GM18499 (cell line): ENCODE results near the gene LMNTD1.
"Not testable (repeated sequence)": the region's sequence is repeated elsewhere in the genome, so short reads cannot be mapped to it uniquely, and the experiment has no call there.

ENCODE experiments used
- ATAC-seq: cut with Tn5 transposase; IDR thresholded peaks from one replicate; pipeline ENCODE4 v1.9.1; 2021; ENCODE audit warnings: moderate number of reproducible peaks; ENCODE audit not compliant: insufficient read depth, unreplicated experiment

Gene LMNTD1

DNA sequence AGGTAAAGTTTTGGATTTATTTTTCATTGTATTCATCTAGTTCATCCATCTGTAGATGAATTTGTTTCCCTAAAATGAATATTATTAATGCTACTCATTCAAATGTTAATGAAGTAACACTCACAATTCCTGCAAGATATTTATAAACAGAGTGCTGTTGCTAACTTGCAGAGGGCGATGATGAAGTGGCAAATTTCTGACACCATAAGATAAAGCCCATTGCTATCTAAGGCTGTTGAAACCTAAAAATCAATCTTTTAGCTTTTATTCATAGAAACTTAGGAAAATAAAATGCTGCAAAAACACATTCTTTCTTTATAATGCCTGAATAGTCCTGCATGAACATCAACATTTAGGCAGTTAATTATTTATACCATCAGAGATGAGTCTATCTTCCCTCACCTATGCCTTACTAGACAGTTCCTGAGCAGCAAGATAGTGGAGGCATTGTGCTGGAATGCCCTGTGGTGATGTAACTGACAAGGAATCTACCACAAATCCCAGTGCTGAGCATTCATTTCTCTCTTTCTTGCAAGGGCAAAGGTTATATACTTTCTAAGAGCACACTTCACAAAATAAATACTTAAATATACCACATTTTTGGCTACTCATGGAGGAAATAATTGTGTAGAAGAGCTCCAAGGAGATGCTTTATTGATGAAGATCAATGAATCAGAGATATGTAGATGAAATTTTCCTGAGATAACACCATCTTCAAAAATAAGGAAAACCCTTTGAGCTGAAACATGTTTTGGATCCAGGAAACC lies 57.6 kb downstream of the LMNTD1 start:
- ATAC-seq = no peak

DNA sequence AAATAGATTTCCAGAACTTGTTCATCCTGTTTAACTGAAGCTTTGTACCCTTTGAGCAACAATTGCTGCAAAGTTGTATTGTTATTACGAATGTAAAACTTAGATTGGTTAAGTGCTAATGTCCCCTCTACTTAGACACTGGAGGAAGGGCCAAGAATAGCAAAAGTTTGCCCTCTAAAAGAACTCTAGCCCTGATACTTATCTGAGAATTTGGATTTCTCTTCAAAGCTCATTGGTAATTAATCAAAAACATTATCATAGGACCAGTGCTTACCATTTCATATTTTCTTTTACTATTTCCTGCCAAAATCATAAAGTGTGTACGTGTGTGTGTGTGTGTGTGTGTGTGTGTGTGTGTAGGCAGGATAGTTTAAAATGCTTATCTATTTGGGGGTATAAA lies 58.2 kb downstream of the LMNTD1 start:
- no peak for ATAC-seq

DNA sequence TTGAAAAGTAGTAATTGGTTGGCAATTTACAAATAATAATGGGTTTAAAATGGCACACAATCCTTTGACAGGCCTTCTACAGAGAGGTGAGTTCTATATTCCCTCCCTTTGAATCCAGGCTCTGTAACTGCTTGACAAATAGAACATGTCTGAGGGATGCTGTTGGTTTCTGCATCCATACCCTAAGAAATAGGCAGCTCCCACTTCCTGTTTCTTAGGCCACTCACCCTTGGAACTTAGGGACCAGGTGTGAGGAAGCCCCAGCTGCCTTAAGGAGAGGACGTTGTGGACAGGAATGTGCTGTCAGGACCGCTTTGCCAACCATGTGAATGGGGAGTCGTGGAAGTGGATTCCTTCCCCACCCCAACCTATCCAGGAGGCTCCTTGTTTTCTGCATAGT lies 59.4 kb downstream of the LMNTD1 start:
- ATAC-seq = no peak

DNA sequence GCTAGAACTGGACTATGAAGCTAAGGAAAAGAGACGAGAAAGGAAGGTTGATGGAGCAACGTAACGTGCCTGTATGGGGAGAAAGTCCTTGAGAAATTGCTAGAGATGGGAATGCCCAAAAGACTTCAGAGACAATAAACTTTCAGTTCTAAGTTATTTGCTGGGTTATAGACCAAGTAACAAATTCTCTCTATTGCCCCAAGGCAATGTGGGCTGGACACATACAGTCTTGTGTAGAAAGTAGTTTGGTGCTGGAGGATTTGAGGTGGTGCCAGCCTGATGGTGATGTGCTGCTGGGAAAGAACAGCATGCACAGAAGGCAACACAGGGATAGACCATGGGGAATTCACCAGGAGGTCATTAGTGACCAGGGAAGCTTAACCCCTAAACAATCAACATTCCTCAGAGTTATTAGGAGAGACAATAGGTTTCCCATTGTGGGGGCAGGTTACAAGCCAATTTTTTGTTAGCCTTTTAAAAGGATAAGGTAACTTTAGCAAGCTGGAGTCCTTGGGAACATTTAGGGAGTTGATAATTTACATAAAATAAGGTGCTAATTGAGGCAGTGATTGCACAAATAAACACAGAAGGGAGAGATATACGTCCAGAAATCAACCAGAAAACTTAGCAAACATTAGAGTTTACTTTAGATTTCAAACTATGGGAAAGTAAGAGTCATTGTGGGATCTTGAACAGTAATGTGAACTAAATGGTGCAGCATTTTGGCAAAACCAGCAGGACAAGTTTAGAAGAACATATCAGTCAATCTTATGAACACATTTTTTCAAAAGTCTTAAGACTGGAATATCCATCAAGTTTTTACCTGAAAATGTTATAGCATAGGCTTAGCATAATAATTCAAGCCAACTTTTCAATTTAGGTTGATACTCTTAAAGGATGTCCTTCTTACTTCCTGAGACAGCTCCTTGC lies 61.4 kb downstream of the LMNTD1 start:
- ATAC-seq = no peak

DNA sequence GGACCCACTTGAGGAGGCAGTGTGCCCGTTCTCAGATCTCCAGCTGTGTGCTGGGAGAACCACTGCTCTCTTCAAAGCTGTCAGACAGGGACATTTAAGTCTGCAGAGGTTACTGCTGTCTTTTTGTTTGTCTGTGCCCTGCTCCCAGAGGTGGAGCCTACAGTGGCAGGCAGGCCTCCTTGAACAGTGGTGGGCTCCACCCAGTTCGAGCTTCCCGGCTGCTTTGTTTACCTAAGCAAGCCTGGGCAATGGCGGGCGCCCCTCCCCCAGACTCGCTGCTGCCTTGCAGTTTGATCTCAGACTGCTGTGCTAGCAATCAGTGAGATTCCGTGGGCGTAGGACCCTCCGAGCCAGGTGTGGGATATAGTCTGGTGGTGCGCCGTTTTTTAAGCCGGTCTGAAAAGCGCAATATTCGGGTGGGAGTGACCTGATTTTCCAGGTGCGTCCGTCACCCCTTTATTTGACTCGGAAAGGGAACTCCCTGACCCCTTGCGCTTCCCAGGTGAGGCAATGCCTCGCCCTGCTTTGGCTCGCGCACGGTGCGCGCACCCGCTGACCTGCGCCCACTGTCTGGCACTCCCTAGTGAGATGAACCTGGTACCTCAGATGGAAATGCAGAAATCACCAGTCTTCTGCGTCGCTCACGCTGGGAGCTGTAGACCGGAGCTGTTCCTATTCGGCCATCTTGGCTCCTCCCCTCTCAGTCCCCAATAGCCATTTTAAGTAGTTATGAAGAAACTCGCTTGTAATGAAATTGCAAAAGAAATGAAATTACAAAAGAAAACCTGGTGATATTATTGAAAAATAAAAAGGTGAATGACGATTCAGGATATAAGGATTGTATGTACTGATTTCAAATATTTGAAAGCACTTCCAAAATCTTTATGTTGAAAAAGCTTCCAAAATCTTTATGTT lies 63.9 kb downstream of the LMNTD1 start:
- not testable (repeated sequence) for ATAC-seq

DNA sequence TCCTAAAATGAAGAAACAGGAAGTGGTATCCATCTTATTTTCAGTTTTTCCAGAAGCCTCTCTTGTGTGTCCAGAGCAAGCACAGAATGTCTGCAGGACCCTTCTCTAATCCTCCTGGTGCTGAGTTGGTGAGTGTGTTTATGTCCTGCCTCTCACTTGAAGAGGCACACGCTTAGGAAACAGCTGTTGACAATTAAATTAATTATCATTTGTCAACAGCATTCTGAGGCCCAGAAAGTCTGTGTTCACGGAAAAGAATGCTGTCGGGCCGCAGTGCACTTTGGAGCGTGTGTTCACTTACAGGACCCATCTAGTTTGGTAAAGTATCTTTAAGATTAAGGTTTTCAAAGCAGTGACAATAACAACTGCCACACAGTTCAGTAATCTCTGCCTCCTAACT lies 70.5 kb downstream of the LMNTD1 start:
- no peak for ATAC-seq

DNA sequence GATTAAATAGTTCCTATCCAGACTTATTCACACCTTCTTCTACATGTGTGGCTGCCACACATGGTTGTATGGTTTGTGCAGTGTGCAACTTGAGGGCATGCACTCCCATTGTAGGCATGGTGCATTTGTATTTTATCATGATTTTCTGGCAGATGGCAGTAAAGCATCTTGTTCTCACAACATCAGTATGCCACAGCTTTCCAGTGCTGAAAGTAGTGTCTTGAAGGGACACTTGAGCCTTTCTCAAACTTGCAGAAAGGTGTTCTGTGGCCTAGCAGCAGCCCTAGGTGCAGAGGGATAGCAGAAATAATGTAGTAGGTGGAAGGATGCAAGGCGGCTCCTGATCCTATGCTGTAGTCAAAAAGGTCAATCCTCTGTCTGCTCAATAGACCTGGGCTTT lies 72.9 kb downstream of the LMNTD1 start:
- no peak for ATAC-seq

DNA sequence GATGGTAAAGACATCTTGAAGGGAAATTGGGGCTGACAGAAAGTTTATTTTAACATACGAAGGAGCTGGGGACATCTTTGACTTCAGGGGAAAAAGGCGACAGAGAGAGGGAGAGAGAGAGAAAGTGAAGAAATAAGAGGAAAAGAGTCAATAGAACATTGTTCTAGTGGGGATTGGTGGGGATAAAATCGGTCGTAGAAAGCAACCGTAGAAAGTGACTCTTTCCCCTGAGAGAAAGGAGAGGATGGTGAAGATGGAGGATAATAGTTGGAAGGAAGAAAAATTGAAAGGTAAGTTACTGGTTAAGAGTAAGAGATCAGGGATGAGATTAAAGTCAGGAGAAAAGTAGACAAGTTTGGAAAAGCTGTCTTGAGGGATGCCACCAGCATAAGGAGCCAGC lies 75.9 kb downstream of the LMNTD1 start:
- ATAC-seq = no peak

DNA sequence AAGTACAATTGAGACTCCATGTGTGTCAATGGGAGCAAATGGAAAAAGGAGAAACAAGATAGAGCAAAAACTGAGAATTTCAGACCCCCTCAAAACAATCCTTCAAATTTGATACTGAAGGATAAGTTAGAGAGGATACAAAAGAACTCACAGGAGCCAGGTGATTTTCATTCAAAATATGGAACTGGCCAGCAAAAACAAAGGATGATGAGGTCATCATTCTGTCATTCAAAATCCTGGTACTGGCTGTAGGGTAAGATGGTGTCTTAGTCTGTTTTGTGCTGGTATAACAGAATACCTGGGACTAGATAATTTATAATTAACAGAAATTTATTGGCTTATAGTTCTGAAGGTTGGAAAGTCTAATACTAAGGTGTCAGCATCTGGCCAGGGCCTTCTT lies 80.6 kb downstream of the LMNTD1 start:
- no peak for ATAC-seq

DNA sequence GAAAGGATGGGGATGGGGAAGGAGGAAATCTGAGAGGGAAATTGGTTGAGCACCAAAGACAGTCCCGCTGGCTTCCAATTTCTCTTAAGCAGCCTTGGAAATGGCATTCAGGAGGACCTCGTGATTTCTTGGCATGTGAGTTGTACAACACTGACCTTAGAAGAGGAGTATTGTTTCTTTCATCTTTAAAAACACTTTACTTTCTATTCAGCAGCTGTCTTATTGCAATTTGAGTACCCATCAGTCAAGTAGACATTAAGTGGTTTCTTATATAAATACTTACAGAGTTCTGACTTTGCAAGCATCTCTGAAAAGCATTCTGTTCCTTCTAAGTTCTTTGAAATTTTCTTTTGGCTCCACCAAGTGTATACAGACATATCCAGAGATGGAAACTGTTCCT lies 83.2 kb downstream of the LMNTD1 start:
- ATAC-seq = no peak

DNA sequence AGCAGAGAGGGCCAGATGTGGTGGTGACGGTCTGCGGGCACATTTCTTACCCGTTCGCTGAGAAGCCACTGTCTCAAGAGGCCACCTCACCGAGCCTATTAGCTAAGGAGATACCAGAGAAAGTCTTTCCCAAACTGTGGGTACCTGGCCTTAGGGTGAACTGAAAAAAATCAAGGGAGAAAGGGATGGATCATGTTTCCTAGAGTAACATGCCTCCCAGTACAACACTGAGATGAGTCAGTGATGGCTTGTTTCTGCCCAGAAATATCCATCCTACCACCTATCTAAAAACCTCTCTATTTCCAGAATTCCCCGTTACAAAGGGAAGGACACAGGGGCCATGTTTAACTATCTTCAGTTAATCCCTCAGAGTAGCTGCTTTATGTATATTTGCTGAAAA lies 83.7 kb downstream of the LMNTD1 start:
- no peak for ATAC-seq

DNA sequence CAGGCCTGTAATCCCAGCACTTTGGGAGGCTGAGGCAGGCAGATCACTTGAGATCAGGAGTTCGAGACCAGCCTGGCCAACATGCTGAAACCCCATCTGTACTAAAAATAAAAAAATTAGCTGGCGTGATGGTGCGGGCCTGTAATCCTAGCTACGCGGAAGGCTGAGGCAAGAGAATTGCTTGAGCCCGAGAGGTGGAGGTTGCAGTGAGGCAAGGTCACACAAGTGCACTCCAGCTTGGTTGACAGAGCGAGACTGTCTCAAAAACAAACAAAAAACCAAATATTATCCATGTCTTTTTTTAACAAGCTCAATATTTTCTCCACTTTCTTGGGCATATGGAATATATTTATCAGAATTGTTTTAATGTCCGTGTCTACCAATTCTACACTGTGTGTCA lies 89.6 kb downstream of the LMNTD1 start:
- no peak for ATAC-seq

DNA sequence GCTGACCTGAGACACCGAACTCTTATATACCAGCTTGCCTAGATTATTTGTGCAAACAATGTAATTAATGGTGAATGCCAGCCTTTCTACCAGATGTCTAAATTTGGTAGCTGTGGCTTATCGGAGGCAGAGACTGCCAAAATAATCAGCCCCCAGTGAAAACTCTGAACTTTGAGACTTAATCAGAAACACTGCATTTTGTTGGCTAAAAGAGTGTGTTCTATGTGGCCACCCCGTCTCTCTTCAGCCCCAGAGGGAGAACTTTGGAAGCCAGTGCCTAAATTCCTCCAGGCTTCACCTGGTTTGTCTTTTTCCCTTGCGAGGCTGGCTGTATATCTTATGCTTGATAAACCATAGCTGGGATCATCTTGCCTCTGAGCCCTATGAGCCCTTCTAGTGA lies 90.1 kb downstream of the LMNTD1 start:
- ATAC-seq = no peak

DNA sequence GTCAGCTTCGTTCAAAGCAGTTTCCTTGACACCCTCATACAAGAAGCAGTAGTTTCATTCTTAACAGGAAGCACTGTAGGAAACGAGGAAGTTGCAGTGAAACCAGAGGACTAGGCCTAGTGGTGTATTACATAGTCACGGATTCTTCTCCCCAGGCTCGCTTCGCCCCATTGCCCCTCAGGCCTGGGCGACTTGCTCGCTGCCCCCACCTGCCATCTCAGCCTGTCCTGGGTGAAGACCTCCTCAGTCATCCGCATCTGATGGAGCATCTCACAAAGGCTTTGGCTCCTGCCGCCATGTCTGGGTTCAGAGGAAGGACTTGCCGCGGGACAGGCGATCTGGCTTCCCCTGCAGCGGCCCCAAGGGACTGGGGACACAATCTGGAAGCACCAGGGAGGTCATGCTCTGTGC lies 93.5 kb downstream of the LMNTD1 start:
- ATAC-seq = peak; percentile 85

DNA sequence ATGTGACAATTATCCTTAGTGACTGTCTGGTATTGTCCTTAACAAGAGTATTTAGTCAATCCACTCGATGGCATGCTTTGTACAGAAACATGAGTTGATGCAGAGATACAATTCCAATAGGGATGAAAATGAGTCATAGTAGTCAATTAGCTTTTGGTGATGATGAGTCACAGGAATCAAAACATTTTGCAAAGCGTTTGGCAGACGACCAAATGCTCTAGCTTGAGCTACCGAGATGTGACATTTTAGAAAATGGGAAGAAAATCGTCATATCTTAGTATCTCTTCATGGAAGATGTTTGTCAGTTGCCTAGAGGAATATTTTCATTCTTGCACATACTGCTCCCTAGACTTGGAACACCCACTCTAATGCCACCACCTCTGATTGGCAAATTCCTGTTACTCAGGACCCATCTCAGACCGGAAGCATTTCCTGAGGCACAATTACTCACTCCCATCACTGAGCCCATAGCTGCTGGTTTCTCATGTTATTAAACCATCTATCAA lies 95.0 kb downstream of the LMNTD1 start:
- no peak for ATAC-seq

DNA sequence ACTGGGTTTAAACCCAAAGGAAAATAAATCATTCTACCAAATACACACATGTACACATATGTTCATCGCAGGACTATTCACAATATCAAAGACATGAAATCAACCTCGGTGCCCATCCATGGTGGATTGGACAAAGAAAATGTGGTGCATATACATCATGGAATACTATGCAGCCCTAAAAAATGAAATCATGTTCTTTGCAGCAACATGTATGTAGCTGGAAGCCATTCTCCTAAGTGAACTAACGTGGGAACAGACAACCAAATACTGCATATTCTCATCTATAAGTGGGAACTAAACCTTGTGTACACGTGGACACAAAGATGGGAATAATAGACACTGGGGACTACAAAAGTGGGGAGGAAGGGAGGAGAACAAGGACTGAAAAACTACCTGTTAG lies 96.6 kb downstream of the LMNTD1 start:
- no peak for ATAC-seq

DNA sequence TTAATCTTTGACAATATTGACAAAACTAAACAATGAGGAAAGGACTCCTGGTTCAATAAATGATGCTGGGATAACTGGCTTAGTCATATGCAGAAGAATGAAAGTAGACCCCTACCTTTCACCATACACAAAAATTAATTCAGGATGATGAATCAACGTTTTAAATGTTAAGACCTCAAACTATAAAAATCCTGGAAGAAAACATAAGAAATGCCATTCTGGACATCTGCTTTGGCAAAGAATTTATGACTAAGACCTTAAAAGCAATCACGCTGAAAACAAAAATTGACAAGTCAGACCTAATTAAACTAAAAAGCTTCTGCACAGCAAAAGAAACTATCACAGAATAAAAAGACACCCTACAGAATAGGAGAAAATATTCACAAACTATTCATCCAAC lies 97.4 kb downstream of the LMNTD1 start:
- ATAC-seq = no peak

DNA sequence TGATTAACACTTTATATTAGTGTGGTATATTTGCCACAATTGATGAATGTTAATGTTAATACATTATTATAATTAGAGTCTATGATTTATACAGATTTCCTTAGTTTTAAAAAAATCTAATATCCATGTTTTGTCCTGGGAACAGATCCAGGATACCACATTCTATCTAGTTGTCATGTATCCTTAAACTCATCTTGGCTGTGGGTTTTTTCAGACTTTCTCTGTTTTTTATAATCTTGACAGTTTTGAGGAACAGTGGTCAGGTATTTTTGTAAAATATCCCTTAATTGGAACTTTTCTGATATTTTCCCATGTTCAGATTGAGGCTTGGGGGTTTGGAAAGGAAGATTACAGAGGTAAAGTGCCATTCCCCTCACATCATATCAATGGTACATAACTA lies 104.1 kb downstream of the LMNTD1 start:
- no peak for ATAC-seq

DNA sequence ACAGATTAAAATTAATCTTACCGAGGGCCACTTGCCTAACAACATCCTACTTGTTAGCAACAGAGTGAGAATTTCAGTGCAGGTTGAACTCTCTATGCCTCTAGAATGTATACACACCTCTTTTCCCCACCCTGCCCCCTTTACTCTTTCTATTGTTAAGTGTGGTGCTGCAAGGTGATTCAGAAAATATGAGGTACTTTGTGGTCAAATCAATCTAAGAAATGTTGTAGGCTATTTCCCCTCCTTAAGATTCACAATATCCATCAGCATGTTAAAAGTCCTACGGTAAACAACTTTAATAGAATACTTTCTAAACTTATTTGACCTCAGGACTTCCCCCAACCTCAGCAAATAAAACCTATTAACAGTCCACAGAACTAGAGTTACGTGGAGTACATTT lies 106.0 kb downstream of the LMNTD1 start:
- no peak for ATAC-seq

DNA sequence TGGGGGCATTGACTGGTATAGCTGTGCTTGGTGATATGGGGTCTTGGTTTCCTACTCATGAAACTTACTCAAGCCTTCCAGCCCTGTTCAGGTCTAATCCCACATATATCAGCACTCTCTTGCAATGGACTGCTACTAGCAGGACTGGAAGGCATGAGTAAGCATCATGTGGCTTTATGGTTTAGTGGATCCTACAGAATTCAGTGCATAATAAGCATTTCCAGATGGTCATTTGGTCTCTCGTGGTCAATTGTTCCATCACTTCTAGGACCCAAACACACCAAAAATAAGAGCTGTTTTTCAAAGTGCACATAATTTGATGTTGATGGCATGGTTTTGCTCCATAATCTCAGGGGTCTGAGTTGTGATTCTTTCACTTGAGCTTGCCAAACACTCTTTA lies 114.4 kb downstream of the LMNTD1 start:
- ATAC-seq = no peak
